Effector memory CD8-positive, alpha-beta T cell (primary cell): ENCODE results near the gene UVRAG.
"Not testable (repeated sequence)": the region's sequence is repeated elsewhere in the genome, so short reads cannot be mapped to it uniquely, and the experiment has no call there.

Experiments used
- ATAC-seq: fragments of 150-1000 bp; cut with Tn5 transposase; replicated peaks from 2 replicates; pipeline ENCODE4 v1.10.0; 2021; ENCODE audit warnings: mild to moderate bottlenecking, moderate library complexity
- DNase-seq, 3 experiments: peaks; one replicate each; pipeline ENCODE4 v3.0.0; 2021
- H3K27ac Mint-ChIP-seq, 2 donors: one replicate each; pipeline ENCODE4 v1.8.0; 2022; ENCODE audit warnings: mild to moderate bottlenecking in 2 of 2, mixed read lengths in 2 of 2, moderate library complexity in 2 of 2
- H3K27me3 Mint-ChIP-seq, 2 donors: one replicate each; pipeline ENCODE4 v1.8.0; 2022; ENCODE audit warnings: mixed read lengths in 2 of 2
- H3K36me3 Mint-ChIP-seq: one replicate; pipeline ENCODE4 v1.8.0; 2022; ENCODE audit warnings: mild to moderate bottlenecking, moderate library complexity, mixed read lengths; ENCODE audit not compliant: insufficient read depth
- H3K4me1 Mint-ChIP-seq, 2 donors: one replicate each; pipeline ENCODE4 v1.8.0; 2022; ENCODE audit warnings: low read depth in 2 of 2, mixed read lengths in 2 of 2
- H3K4me3 Mint-ChIP-seq, 2 donors: one replicate each; pipeline ENCODE4 v1.8.0; 2022; ENCODE audit warnings: mild to moderate bottlenecking in 2 of 2, mixed read lengths in 2 of 2, moderate library complexity in 2 of 2
- H3K9me3 Mint-ChIP-seq, 2 donors: one replicate each; pipeline ENCODE4 v1.8.0; 2022; ENCODE audit warnings: mixed read lengths in 2 of 2

UVRAG gene

DNA sequence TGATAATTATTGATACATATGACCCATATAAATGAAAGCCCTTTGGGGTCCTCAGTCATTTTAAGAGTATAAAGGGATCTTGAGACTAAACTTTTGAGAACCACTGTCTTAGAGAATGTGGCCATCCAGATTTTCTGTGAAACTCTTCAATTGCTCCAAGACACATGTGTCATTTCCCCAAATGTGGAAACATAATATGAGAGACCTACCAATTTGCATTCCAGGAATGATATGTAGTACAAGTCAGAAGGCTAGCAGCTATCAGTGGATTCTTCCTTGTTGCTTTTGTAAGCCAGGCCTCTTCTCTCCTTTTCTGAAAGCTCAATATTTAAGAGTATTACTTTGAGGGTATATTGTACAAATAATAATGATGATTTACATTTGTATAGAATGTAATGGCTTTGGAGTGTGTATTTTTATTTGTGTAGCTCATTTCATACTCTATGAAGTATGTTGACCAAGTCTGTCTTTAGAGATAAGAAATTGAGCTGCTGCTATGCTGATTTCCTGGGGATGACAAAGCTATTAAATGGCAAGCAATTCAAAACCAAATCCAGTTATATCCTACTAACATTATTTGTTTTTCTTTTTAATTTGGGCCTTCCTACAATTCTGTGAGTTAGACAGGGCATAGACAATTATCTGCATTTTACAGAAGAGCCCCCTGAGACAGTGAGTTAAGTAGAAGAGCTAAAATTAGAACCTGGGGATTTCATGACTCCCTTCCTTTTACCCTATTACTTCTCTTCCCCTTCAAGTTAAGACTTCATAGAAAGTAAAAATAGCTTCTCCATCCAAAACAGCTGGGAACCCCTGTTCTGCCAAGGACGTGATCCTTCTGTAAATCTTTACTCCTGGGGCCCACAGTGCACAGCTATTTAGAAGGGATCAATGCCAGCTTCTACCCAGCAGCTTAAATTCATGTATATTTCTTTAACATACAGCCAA is 259.4 kb downstream of the UVRAG start:
- Mint-ChIP-seq H3K4me3 (no peak overlapping the region), H3K4me1 (peaks cover 0 to 6% of the 10 kb centered on the region in 2 donors), H3K9me3 (no peaks in the 10 kb centered on the region), H3K27me3 (no peaks in the 10 kb centered on the region), H3K27ac (no peak overlapping the region), H3K36me3 (peaks cover 3% of the 10 kb centered on the region)
- no peak for DNase-seq
- ATAC-seq: no peak

DNA sequence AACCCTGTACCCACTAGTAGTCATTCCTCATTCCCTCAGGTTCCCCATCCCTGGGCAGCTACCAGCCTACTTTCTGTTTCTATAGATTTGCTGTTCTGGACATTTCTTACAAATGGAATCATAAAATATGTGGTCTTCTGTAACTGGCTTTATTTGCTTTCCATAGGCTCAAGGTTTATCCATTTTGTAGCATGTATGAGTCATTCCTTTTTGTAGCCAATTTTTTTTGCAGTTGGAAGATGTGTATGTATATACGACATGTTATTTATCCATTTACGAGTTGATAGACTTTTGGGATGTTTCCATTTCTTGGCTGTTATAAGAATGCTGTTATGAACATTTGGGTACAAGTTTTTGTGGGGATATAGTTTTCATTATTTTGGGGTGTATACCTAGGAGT is 260.7 kb downstream of the UVRAG start:
- Mint-ChIP-seq H3K27ac (no peak overlapping the region), H3K36me3 (peaks cover 5% of the 10 kb centered on the region), H3K4me3 (no peak overlapping the region), H3K27me3 (no peaks in the 10 kb centered on the region), H3K9me3 (no peaks in the 10 kb centered on the region), H3K4me1 (peaks cover 0 to 6% of the 10 kb centered on the region in 2 donors)
- no peak for DNase-seq
- ATAC-seq: no peak

DNA sequence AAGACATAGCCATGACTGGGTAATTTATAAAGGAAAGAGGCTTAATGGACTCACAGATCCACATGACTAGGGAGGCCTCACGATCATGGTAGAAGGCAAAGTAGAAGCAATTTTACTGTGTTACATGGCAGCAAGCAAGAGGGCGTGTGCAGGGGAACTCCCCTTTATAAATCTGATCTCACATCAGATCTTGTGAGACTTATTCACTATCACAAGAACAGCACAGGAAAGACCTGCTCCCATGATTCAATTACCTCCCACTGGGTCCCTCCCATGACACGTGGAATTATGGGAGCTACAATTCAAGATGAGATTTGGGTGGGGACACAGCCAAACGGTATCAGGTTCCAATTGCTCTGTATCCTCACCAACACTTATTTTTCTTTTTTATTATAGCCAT is 261.2 kb downstream of the UVRAG start:
- H3K27me3 Mint-ChIP-seq, H3K9me3 Mint-ChIP-seq, ATAC-seq, H3K4me3 Mint-ChIP-seq, H3K4me1 Mint-ChIP-seq, DNase-seq, H3K36me3 Mint-ChIP-seq, H3K27ac Mint-ChIP-seq: not testable (repeated sequence)

DNA sequence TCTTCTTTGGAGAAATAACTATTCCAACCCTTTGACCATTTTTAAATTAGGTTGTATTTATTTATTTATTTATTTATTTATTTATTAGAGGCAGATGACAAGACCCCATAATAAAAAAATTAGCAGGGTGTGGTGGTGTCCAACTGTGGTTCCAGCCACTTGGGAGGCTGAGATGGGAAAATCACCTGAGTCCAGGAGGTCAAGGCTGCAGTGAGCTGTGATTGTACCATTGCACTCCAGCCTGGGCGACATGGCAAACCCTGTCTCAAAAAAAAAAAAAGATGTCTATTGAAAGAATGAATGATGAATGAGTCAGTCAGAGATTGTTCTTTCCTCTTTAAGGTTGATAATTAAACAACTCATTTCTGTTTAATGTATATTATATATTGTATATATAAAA is 261.7 kb downstream of the UVRAG start:
- Mint-ChIP-seq H3K4me3 (no peak overlapping the region), H3K27ac (no peak overlapping the region), H3K27me3 (no peaks in the 10 kb centered on the region), H3K36me3 (peaks cover 7% of the 10 kb centered on the region), H3K9me3 (no peaks in the 10 kb centered on the region), H3K4me1 (peaks cover 0 to 6% of the 10 kb centered on the region in 2 donors)
- ATAC-seq (no peak), DNase-seq (no peak)

DNA sequence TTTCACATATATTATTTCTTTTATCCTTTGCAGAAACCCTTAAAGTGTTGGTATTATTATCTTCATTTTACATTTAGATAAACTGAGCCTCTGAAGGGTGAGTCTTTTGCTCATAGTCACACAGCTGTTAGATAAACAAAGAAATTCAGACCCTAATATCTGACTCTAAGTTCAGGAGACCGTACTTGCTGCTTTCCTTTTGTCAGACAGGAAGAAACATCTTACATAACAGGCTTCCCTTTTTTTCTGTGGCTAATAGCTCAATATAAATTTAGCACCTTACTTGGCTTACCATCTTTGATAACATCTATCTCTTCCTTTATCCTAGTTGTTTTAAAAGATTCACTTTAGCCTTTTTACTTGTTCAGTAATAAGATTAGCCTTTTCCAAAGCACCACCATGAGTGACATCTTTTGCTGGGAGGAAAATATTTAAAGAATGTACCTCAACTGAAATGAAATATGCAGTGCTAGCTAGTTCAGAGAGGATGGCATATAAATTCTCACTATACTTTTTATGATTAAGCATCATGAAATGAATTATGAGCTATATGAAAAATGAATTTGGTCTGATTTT is 262.7 kb downstream of the UVRAG start:
- Mint-ChIP-seq H3K27ac (no peak overlapping the region), H3K4me1 (peaks cover 0 to 6% of the 10 kb centered on the region in 2 donors), H3K9me3 (no peaks in the 10 kb centered on the region), H3K4me3 (no peak overlapping the region), H3K27me3 (no peaks in the 10 kb centered on the region), H3K36me3 (peaks cover 7% of the 10 kb centered on the region)
- ATAC-seq: no peak
- DNase-seq: no peak

DNA sequence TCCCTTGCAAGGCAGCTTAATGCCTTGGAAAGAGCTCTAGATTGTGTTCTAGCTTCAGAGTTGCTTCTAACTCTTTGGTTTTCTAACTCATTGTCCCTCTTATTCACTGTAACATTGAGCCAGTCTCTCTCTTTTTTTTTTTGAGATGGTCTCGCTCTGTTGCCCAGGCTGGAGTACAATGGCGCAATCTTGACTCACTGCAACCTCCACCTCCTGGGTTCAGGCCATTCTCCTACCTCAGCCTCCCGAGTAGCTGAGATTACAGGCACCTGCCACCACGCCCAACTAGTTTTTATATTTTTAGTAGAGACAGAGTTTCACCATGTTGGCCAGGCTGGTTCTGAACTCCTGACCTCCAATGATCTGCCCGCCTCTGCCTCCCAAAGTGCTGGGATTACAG is 266.1 kb downstream of the UVRAG start:
- not testable (repeated sequence) for H3K9me3 Mint-ChIP-seq, H3K27me3 Mint-ChIP-seq

DNA sequence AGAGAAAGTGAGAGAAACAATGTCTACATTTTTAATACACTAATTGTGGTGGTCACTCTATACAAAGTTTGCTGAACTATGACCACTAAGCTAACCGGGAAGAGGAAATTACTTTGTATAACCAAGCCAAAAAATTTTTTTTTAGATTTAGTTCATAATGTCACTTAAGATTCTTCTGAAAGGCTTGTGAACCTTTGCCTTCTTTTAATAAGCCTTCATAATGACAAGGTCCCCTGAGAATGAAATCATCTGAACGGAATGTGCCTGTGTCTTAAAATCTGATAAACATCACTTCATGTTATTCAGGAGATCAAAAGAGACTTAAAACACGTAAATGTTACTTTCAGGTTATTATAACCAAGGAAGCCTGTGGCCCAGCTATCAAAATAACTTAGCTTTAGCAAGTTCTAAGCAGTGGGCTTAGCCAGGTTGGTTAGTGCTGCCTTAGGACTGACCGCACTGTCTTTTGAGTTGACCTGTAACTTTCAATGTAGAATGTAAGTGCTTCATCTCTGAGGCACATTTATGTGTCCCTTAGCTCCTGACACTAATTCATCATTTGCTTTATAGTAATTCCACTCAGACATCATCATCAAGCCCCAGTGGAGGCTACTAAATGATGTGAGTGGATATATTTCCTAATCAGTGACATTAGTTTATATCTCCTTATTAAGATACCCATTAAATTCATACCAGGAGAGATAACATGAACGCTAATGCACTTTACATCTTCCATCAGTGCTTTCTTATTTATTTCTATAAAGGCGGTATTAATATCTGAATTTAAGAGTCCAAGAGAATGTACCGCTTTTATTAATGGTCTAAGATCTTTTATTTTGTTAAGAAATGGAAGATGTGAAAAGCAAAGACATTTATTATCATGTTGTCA is 268.8 kb downstream of the UVRAG start:
- no peaks in the 10 kb centered on the region for H3K9me3 Mint-ChIP-seq
- DNase-seq (no peak), ATAC-seq (no peak)
- H3K36me3 Mint-ChIP-seq: peaks cover 4% of the 10 kb centered on the region
- H3K27ac Mint-ChIP-seq: no peak overlapping the region
- H3K4me1 Mint-ChIP-seq: peaks cover 0 to 3% of the 10 kb centered on the region in 2 donors
- no peaks in the 10 kb centered on the region for H3K27me3 Mint-ChIP-seq
- no peak overlapping the region for H3K4me3 Mint-ChIP-seq

More for the DNA sequence above, 266.1 kb downstream of the UVRAG start:
- not testable (repeated sequence) for H3K27ac Mint-ChIP-seq, ATAC-seq, DNase-seq, H3K36me3 Mint-ChIP-seq, H3K4me3 Mint-ChIP-seq, H3K4me1 Mint-ChIP-seq

DNA sequence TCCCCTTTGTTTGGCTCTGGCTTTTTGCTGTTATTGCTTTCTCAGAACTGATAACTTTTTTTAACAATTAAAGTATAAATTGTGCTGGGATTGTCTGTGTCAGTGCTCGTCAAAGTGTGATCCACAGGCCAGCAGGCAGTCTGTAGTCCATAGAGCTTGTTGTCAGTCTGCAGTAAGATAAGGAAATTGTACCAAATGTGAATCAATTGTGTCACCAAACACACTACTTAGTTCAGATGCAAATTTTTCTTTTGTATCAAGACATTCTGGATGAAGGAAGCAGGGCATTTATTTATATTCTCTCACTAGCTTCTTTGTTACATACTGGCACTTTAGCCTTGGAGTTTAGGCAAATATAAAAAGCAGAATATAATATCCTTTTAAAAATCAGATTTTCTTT is 270.3 kb downstream of the UVRAG start:
- no peak for DNase-seq
- Mint-ChIP-seq H3K9me3 (peaks cover 0 to 5% of the 10 kb centered on the region in 2 donors), H3K4me3 (no peak overlapping the region), H3K4me1 (peaks cover 0 to 3% of the 10 kb centered on the region in 2 donors), H3K36me3 (peaks cover 8% of the 10 kb centered on the region), H3K27ac (no peak overlapping the region), H3K27me3 (no peaks in the 10 kb centered on the region)
- no peak for ATAC-seq

DNA sequence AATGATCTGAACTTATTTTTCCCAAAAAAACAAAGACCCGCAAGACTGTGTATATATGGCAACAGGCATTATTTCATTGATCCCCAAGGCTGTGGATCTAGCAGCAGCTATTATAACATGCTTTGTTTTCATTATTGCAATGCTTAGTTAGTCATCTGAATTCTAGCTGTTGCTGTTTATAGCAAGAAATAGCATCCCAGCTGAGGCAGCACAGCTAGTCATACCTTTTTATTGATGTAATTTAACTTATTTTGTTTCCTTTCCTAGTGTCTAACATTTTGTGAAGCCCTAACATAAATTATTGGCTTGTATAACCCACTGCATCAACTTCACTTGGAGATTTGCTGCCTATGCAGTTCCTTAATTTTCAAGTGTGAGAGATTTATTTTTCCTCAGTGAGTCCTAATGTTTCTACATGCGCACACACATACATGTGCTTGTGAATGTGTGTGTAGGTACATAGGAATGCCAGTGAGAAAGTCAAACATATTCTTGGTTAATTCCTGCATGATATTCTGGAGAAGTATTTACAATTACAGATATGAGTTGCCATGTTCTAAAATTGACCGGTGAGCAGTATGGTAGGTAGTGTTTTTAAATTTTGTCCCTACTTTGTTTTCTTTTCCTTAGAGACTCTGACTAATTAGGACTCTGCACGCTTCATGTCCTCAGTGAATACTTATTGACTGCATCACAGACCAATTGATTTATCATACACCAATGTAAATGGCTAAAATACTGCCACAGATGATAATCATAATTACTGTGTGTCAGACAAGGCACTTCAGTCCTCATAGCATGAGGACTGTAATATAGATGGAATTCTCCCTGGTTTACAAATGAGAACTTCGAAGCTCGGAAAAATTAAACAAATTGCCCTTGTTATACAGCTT is 272.0 kb downstream of the UVRAG start:
- H3K36me3 Mint-ChIP-seq: peaks cover 3% of the 10 kb centered on the region
- DNase-seq (no peak), ATAC-seq (no peak)
- no peaks in the 10 kb centered on the region for H3K27me3 Mint-ChIP-seq
- H3K4me1 Mint-ChIP-seq: peaks cover 0 to 3% of the 10 kb centered on the region in 2 donors
- no peak overlapping the region for H3K27ac Mint-ChIP-seq
- H3K9me3 Mint-ChIP-seq: peaks cover 0 to 11% of the 10 kb centered on the region in 2 donors
- no peak overlapping the region for H3K4me3 Mint-ChIP-seq

DNA sequence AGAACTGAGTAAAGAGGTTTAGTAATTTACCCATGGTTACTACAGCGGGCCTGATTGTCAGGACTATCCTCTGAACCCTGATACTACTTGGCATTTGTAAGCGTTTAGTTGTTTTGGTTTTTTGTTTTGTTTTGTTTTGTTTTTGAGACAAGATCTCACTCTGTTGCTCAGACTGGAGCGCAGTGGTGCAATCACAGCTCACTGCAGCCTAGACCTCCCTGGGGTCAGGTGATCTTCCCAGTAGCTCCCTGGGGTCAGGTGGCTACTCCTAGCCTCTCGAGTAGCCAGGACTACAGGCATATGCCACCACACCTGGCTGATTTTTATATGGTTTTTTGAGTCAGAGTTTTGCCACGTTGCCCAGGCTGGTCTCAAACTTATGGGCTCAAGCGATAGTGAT is 272.7 kb downstream of the UVRAG start:
- ATAC-seq: no peak
- peaks cover 3% of the 10 kb centered on the region for H3K36me3 Mint-ChIP-seq
- H3K9me3 Mint-ChIP-seq: peaks cover 0 to 11% of the 10 kb centered on the region in 2 donors
- peaks cover 0 to 3% of the 10 kb centered on the region in 2 donors for H3K4me1 Mint-ChIP-seq
- no peaks in the 10 kb centered on the region for H3K27me3 Mint-ChIP-seq
- no peak overlapping the region for H3K4me3 Mint-ChIP-seq
- no peak for DNase-seq
- H3K27ac Mint-ChIP-seq: no peak overlapping the region

DNA sequence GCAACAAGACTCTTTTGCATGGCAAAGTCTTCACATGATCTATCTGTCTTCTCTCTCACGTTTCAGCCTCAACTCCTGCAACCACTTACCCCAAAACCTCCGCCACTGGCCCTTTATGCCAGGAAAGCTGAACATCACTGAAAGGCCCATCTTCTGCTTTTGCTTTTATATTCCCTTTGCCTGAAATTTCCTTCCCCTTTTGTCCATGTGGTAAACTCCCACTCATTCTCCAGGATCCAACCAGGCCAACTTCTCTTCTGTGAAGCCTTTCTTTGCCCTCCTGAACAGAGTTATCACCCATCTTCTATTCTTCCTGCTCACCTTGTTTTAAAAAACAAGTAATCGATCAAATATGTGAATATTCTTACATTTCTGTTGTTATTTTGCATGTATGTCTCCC is 273.5 kb downstream of the UVRAG start:
- Mint-ChIP-seq H3K27me3 (no peaks in the 10 kb centered on the region), H3K4me3 (no peak overlapping the region), H3K9me3 (peaks cover 0 to 11% of the 10 kb centered on the region in 2 donors), H3K36me3 (peaks cover 3% of the 10 kb centered on the region), H3K27ac (peak overlapping the region; percentile 5 to 7), H3K4me1 (peaks cover 0 to 3% of the 10 kb centered on the region in 2 donors)
- DNase-seq (no peak), ATAC-seq (no peak)

DNA sequence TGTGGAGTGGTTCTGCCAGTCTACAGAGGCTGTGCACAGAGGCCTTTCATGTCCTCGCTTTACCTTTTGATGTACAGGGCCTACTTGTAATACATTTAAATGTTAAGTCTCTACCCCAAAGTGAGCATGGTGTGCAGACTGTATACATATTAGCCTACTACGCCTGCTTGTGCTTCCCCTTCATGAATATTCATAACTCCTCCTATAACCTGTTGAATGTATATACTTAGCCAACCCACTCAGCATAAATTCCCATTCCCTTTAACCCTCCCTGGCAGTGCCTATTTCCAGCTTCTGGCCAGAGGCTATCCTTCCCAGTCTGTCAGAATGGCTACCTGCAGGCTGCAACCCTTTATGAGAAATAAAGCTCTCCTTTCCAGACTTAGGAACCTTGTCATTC is 275.2 kb downstream of the UVRAG start:
- no peaks in the 10 kb centered on the region for H3K27me3 Mint-ChIP-seq
- peaks cover 3% of the 10 kb centered on the region for H3K36me3 Mint-ChIP-seq
- peaks cover 0 to 11% of the 10 kb centered on the region in 2 donors for H3K9me3 Mint-ChIP-seq
- ATAC-seq (no peak), DNase-seq (no peak)
- H3K4me3 Mint-ChIP-seq: no peak overlapping the region
- H3K27ac Mint-ChIP-seq: no peak overlapping the region
- peaks cover 3 to 4% of the 10 kb centered on the region in 2 donors for H3K4me1 Mint-ChIP-seq
